Stimulated activated CD8-positive, alpha-beta memory T cell treated with anti-CD3 and anti-CD28 coated beads, Interleukin-12 subunit alpha, Interleukin-12 subunit beta, amount 100 ng/mL, for 24 hours (primary cell): ENCODE measurements around the gene STK4.

Source experiments
- DNase-seq: peaks from one replicate; pipeline ENCODE4 v3.0.0-alpha.2; 2020; ENCODE audit errors: extremely low read depth

The STK4 gene

GRCh38 chr20:44966030-44966961, at the start of gene STK4:
STK4 (plus strand) TSS chr20:44966512; CDS start chr20:44966569, 57 bp downstream.
- peak; percentile 87 for DNase-seq

- no peak for DNase-seq
Measured at GRCh38 chr20:44916586-44916985, 49.7 kb upstream of the STK4 start.

GRCh38 chr20:44917399-44917798, 48.9 kb upstream of the STK4 start:
- no peak for DNase-seq

GRCh38 chr20:44918342-44918741, 48.0 kb upstream of the STK4 start:
- DNase-seq, result no peak

GRCh38 chr20:44918761-44919160, 47.6 kb upstream of the STK4 start:
- DNase-seq, result no peak

- DNase-seq, result no peak
Measured at GRCh38 chr20:44921447-44921846, 44.9 kb upstream of the STK4 start.

GRCh38 chr20:44924541-44924940, 41.8 kb upstream of the STK4 start:
- no peak for DNase-seq

GRCh38 chr20:44928595-44928994, 37.7 kb upstream of the STK4 start:
- no peak for DNase-seq

- no peak for DNase-seq
Measured at GRCh38 chr20:44930517-44931168, 35.7 kb upstream of the STK4 start.

GRCh38 chr20:44931911-44932310, 34.4 kb upstream of the STK4 start:
- no peak for DNase-seq

- no peak for DNase-seq
Measured at GRCh38 chr20:44932916-44933315, 33.4 kb upstream of the STK4 start.

GRCh38 chr20:44936510-44936909, 29.8 kb upstream of the STK4 start:
- DNase-seq, result no peak

- DNase-seq, result no peak
Measured at GRCh38 chr20:44938637-44939036, 27.7 kb upstream of the STK4 start.

- no peak for DNase-seq
Measured at GRCh38 chr20:44941120-44941691, 25.1 kb upstream of the STK4 start.

GRCh38 chr20:44942264-44942973, 23.9 kb upstream of the STK4 start:
- no peak for DNase-seq

- DNase-seq, result no peak
Measured at GRCh38 chr20:44943828-44944227, 22.5 kb upstream of the STK4 start.

- no peak for DNase-seq
Measured at GRCh38 chr20:44945261-44945660, 21.1 kb upstream of the STK4 start.

GRCh38 chr20:44946271-44946852, 19.9 kb upstream of the STK4 start:
- DNase-seq, result no peak

- DNase-seq, result no peak
Measured at GRCh38 chr20:44948107-44948506, 18.2 kb upstream of the STK4 start.

- DNase-seq, result no peak
Measured at GRCh38 chr20:44948513-44948912, 17.8 kb upstream of the STK4 start.

- no peak for DNase-seq
Measured at GRCh38 chr20:44950368-44950767, 15.9 kb upstream of the STK4 start.

GRCh38 chr20:44952731-44953130, 13.6 kb upstream of the STK4 start:
- DNase-seq, result no peak
